GM12892 (cell line): ENCODE data around the gene ELMO3.

Experiments
- DNase-seq: peaks from one replicate; pipeline ENCODE4 v3.0.0; 2011; ENCODE audit not compliant: insufficient read length
- FAIRE-seq: peaks from 2 replicates; lab custom pipeline; 2011; peaks lifted over from hg19 to GRCh38; lab: Jason Lieb, UNC
- POLR2A ChIP-seq: IDR thresholded peaks from 2 replicates; pipeline ENCODE4 v1.6.1; 2011; ENCODE audit warnings: low read depth, low read length, control low read depth
- POLR2AphosphoS5 ChIP-seq: IDR thresholded peaks from 2 replicates; pipeline ENCODE4 v1.6.1; 2011; ENCODE audit warnings: low read depth, low read length, control low read depth
- TAF1 ChIP-seq: IDR thresholded peaks from 2 replicates; pipeline ENCODE4 v1.6.1; 2011; ENCODE audit warnings: low read depth, mild to moderate bottlenecking, control low read depth, low read length, borderline replicate concordance

ELMO3 gene

GRCh38 chr16:67186550-67186950, 12.4 kb upstream of the ELMO3 start:
- TF ChIP-seq POLR2A: no peak
- no peak for TF ChIP-seq POLR2AphosphoS5
- no peak for TF ChIP-seq TAF1
- DNase-seq (no peak), FAIRE-seq (no peak)

- DNase-seq (no peak), FAIRE-seq (no peak)
- no peak for TF ChIP-seq POLR2AphosphoS5
- TF ChIP-seq POLR2A: no peak
- TF ChIP-seq TAF1: no peak
Measured at GRCh38 chr16:67187175-67187890, 11.6 kb upstream of the ELMO3 start.

- FAIRE-seq: no peak
- TF ChIP-seq POLR2AphosphoS5 (no peak), TAF1 (no peak), POLR2A (no peak)
- no peak for DNase-seq
Measured at GRCh38 chr16:67188323-67188722, 10.6 kb upstream of the ELMO3 start.

GRCh38 chr16:67188798-67189197, 10.1 kb upstream of the ELMO3 start:
- FAIRE-seq (no peak), DNase-seq (no peak)
- TF ChIP-seq POLR2AphosphoS5: no peak
- TF ChIP-seq POLR2A: no peak
- TF ChIP-seq TAF1: no peak

- TF ChIP-seq POLR2A: no peak
- TF ChIP-seq POLR2AphosphoS5: no peak
- TF ChIP-seq TAF1: no peak
- no peak for DNase-seq
- FAIRE-seq: no peak
Measured at GRCh38 chr16:67190041-67190440, 8.9 kb upstream of the ELMO3 start, which contains the start of gene EXOC3L1. Gene EXOC3L1, minus strand, starts transcription at chr16:67190136. Its CDS starts 460 bp downstream, at chr16:67189676.

- FAIRE-seq (no peak), DNase-seq (no peak)
- TF ChIP-seq POLR2AphosphoS5 (no peak), TAF1 (no peak), POLR2A (no peak)
Measured at GRCh38 chr16:67190448-67191399, 8.2 kb upstream of the ELMO3 start.

- TF ChIP-seq POLR2AphosphoS5 (no peak), TAF1 (no peak), POLR2A (no peak)
- no peak for DNase-seq
- no peak for FAIRE-seq
Measured at GRCh38 chr16:67191411-67191994, 7.4 kb upstream of the ELMO3 start.

- TF ChIP-seq TAF1: 0 out of 2 replicates have a peak, but pooled peaks have one; percentile 41
- TF ChIP-seq POLR2A: peak; percentile 84; the same call in 1 of the 2 replicates
- peak; percentile 54; the same call in 1 of the 2 replicates for TF ChIP-seq POLR2AphosphoS5
- FAIRE-seq: peak; percentile 99
Measured at GRCh38 chr16:67191995-67192681, 6.8 kb upstream of the ELMO3 start, which contains the start of gene E2F4. Gene E2F4, plus strand, starts transcription at chr16:67192155. Its CDS starts 73 bp downstream, at chr16:67192228.

GRCh38 chr16:67192781-67193361, 6.1 kb upstream of the ELMO3 start:
- no peak for FAIRE-seq
- no peak for TF ChIP-seq TAF1
- TF ChIP-seq POLR2AphosphoS5: no peak
- TF ChIP-seq POLR2A: 0 out of 2 replicates have a peak, but pooled peaks have one; percentile 35
- DNase-seq: no peak

More at GRCh38 chr16:67191995-67192681, 6.8 kb upstream of the ELMO3 start, which contains the start of gene E2F4:
- peak; percentile 98 for DNase-seq

GRCh38 chr16:67193536-67193935, 5.4 kb upstream of the ELMO3 start:
- TF ChIP-seq POLR2A (no peak; the same call in 1 of the 2 replicates), TAF1 (no peak), POLR2AphosphoS5 (no peak)
- FAIRE-seq (no peak), DNase-seq (no peak)
